Loucy (cell line): ENCODE measurements around the gene LRRC75B.
"Not testable (repeated sequence)": the region's sequence is repeated elsewhere in the genome, so short reads cannot be mapped to it uniquely, and the experiment has no call there.

Source experiments
- H2AFZ ChIP-seq: fragments of 200-600 bp; sonication (generic); 2 replicates; pipeline ENCODE4 v1.6.0; 2016; ENCODE audit warnings: antibody characterized with exemption, mild to moderate bottlenecking, low read length, moderate library complexity
- H3F3A ChIP-seq: fragments of 200-600 bp; 2 replicates; pipeline ENCODE4 v1.6.0; 2016; ENCODE audit warnings: antibody characterized with exemption, low read depth, mild to moderate bottlenecking
- H3K27me3 ChIP-seq: fragments of 200-600 bp; sonication (generic); 2 replicates; pipeline ENCODE4 v1.6.1; 2014; ENCODE audit warnings: low read length, mild to moderate bottlenecking; ENCODE audit not compliant: insufficient read depth, poor library complexity, severe bottlenecking
- H3K36me3 ChIP-seq: fragments of 200-600 bp; sonication (generic); 2 replicates; pipeline ENCODE4 v1.6.1; 2016; ENCODE audit warnings: low read length; ENCODE audit not compliant: insufficient read depth
- H3K4me1 ChIP-seq: fragments of 200-600 bp; sonication (generic); 2 replicates; pipeline ENCODE4 v1.5.1; 2014; ENCODE audit warnings: low read length, mild to moderate bottlenecking; ENCODE audit not compliant: insufficient read depth, poor library complexity, severe bottlenecking
- H3K4me2 ChIP-seq: fragments of 200-600 bp; sonication (generic); 2 replicates; pipeline ENCODE4 v1.6.0; 2014; ENCODE audit warnings: antibody characterized with exemption, low read length, low read depth, mild to moderate bottlenecking; ENCODE audit not compliant: poor library complexity, severe bottlenecking
- H3K4me3 ChIP-seq: fragments of 200-600 bp; sonication (generic); 2 replicates; pipeline ENCODE4 v1.5.1; 2014; ENCODE audit warnings: low read length, mild to moderate bottlenecking, mixed read lengths; ENCODE audit not compliant: poor library complexity, severe bottlenecking
- H3K79me2 ChIP-seq: fragments of 200-600 bp; sonication (generic); 2 replicates; pipeline ENCODE4 v1.6.1; 2014; ENCODE audit warnings: low read length; ENCODE audit not compliant: insufficient read depth
- H3K9ac ChIP-seq: fragments of 200-600 bp; sonication (generic); 2 replicates; pipeline ENCODE4 v1.6.0; 2014; ENCODE audit warnings: mild to moderate bottlenecking, low read depth, low read length, moderate library complexity; ENCODE audit not compliant: poor library complexity, severe bottlenecking
- H3K9me2 ChIP-seq: fragments of 200-600 bp; sonication (generic); replicated peaks from 2 replicates; pipeline ENCODE4 v1.6.1; 2016; ENCODE audit warnings: low read depth, low read length, mixed read lengths
- H3K9me3 ChIP-seq: fragments of 200-600 bp; sonication (generic); 2 replicates; pipeline ENCODE4 v1.6.1; 2014; ENCODE audit warnings: mild to moderate bottlenecking, antibody characterized with exemption, low read length, low read depth; ENCODE audit not compliant: insufficient read depth
- H4K20me1 ChIP-seq: fragments of 200-600 bp; sonication (generic); 2 replicates; pipeline ENCODE4 v1.6.0; 2014; ENCODE audit warnings: antibody characterized with exemption, low read length, mild to moderate bottlenecking; ENCODE audit not compliant: insufficient read depth, poor library complexity, severe bottlenecking
- TF ChIP-seq, protein P1 (sequence below): fragments of 200-600 bp; sonication (generic); conservative IDR thresholded peaks from 2 replicates; pipeline ENCODE4 v1.5.1; 2014; ENCODE audit warnings: mild to moderate bottlenecking, antibody characterized with exemption, low read length

Gene LRRC75B

DNA sequence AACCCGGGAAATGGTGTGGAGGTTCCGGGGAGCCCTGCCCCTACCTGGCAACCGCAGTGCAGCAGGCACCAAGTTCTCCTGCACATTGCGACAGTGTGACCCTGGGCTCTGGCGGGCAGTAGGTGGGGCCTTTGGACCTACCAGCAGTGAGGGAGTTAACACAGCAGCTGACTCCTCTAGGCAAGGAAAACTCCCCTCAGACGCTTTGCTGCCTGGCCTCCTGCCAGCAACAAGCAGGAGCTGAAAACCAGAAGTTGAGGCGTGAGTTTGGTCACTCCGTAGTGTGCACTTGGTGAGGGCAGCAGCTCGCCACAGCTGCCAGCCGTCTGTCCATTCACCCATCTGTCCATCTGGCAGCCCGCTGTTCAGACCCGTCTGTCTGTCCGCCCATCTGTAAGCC, 39.8 kb upstream of the LRRC75B start:
- not testable (repeated sequence) for H2AFZ ChIP-seq, H3K27me3 ChIP-seq, H3F3A ChIP-seq, H3K79me2 ChIP-seq, H3K9me2 ChIP-seq, H3K36me3 ChIP-seq, H3K4me2 ChIP-seq, H3K9me3 ChIP-seq, H4K20me1 ChIP-seq
- Histone ChIP-seq H3K4me1 (peaks cover 16% of the 10 kb centered on the region), H3K4me3 (peak overlapping the region; percentile 40), H3K9ac (peak overlapping the region; percentile 22)

DNA sequence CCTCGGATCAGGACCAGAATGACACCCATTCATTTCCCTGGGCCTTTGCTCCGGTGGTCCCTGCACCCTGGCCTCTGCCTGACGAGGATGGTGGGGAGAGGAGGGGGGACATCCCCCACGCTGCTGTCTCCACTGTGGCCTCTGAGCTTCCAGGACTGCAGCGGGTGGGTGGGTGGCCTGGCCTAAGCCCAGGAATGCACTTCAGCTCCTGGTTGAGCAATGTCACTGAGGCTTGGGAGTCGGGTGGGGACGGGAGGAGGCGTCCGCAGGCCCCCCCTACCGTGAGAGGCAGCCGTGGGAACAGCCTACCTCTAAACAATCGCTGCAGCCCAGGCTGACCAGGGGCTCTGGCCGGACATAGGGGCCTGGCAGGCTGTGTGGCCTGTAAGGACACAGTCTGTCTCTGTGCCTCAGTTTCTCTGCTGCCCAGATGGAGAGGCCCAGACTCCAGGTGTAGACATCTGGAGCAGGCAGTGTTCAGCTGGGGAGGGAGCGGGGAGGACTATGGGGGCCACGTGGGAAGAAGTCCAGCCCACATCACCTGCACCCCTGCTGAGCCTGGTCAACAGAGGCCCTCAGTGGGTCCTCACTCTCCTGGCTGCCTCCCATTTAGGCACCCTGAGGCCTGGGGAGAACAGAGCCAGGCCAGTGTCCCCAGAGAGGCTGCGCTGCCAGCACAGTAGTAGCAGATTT, 38.7 kb upstream of the LRRC75B start:
- H3K9ac ChIP-seq, H4K20me1 ChIP-seq, H3K9me2 ChIP-seq, H3K4me2 ChIP-seq, H2AFZ ChIP-seq, H3K9me3 ChIP-seq, H3K4me3 ChIP-seq, H3K79me2 ChIP-seq, H3K27me3 ChIP-seq, H3F3A ChIP-seq, H3K36me3 ChIP-seq: not testable (repeated sequence)
- H3K4me1 ChIP-seq: peaks cover 16% of the 10 kb centered on the region

DNA sequence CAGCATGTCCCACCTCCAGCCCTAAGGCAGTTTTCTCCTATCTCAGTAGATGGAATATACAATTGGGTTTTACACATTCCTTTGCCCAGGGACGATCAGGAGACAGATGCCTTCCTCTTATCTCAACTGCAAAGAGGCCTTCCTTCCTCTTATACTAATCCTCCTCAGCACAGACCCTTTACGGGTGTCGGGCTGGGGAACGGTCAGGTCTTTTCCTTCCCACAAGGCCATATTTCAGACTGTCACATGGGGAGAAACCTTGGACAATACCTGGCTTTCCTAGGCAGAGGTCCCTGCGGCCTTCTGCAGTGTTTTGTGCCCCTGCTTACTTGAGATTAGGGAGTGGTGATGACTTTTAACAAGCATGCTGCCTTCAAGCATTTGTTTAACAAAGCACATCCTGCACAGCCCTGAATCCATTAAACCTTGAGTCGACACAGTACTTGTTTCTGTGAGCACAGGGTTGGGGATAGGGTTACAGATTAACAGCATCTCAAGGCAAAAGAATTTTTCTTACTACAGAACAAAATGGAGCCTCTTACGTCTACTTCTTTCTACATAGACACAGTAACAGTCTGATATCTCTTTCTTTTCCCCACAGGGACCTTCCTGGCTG, 38.0 kb upstream of the LRRC75B start:
- peaks cover 16% of the 10 kb centered on the region for H3K4me1 ChIP-seq
- not testable (repeated sequence) for H3K9me2 ChIP-seq, H4K20me1 ChIP-seq, H3K4me2 ChIP-seq, H3K4me3 ChIP-seq, H2AFZ ChIP-seq, H3K36me3 ChIP-seq, H3K9ac ChIP-seq, H3K9me3 ChIP-seq, H3F3A ChIP-seq, H3K27me3 ChIP-seq, H3K79me2 ChIP-seq

DNA sequence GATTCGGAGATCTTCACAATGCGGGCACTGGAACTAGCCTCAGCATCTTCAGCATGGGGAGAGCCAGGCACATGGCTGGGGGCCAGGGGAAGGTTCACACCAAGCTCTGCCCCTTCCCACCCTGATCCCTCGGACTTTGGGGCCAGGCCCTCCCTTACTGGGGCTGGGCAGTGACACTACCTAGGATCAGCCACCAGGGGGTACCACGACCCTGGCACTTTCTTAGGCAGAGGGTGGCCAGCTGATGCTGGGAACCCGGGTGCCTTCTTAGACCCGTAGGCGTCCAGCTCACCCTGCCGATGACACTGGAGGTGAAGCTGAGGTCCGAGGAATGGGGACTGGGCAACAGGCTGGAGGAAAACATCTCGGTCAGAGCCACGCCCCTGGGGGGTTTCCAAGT, 36.2 kb upstream of the LRRC75B start:
- not testable (repeated sequence) for H3K79me2 ChIP-seq, H3K9me3 ChIP-seq, H3K4me3 ChIP-seq, H3K9ac ChIP-seq, H4K20me1 ChIP-seq, H3F3A ChIP-seq, H3K9me2 ChIP-seq, H2AFZ ChIP-seq, H3K27me3 ChIP-seq, H3K36me3 ChIP-seq, H3K4me2 ChIP-seq
- TF ChIP-seq, protein P1, sequence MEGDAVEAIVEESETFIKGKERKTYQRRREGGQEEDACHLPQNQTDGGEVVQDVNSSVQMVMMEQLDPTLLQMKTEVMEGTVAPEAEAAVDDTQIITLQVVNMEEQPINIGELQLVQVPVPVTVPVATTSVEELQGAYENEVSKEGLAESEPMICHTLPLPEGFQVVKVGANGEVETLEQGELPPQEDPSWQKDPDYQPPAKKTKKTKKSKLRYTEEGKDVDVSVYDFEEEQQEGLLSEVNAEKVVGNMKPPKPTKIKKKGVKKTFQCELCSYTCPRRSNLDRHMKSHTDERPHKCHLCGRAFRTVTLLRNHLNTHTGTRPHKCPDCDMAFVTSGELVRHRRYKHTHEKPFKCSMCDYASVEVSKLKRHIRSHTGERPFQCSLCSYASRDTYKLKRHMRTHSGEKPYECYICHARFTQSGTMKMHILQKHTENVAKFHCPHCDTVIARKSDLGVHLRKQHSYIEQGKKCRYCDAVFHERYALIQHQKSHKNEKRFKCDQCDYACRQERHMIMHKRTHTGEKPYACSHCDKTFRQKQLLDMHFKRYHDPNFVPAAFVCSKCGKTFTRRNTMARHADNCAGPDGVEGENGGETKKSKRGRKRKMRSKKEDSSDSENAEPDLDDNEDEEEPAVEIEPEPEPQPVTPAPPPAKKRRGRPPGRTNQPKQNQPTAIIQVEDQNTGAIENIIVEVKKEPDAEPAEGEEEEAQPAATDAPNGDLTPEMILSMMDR: peak; percentile 37
- H3K4me1 ChIP-seq: peaks cover 10% of the 10 kb centered on the region

DNA sequence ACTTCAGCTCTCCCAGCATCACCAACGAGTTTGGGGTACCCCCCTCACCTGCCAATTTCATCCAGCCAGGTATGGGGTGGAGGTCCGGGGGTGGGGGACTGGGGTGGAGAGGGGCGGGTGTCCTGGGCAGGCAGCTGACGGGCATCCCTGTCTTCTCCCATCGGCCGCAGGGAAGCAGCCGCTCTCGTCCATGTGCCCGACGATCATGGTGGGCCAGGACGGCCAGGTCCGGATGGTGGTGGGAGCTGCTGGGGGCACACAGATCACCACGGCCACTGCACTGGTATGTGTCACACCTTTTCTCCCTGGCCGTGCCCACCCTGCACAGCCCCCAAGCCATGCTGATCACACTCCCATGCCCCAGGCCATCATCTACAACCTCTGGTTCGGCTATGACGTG, 35.0 kb upstream of the LRRC75B start:
- not testable (repeated sequence) for H2AFZ ChIP-seq

DNA sequence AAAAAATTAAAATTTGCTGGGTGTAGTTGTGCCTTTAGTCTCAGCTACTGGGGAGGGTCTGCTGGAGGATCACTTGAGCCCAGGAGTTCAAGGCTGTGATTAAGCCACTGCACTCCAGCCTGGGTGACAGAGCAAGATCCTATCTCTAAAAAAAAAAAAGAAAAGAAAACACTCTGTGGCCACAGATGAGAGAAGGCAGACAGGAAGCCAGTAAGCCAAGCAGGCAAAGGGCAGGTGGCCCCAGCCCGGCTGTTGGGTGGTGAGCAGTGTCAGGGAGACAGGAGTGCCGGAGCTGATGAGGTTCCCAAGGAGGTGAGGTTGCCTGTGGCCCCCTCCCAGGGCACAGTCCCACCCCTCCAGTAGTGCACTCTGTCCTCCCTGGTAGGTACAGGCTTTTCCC, 29.7 kb upstream of the LRRC75B start:
- not testable (repeated sequence) for H3K4me1 ChIP-seq, H3K9me2 ChIP-seq, H2AFZ ChIP-seq, H4K20me1 ChIP-seq, H3K9ac ChIP-seq, H3K79me2 ChIP-seq, H3K9me3 ChIP-seq, H3F3A ChIP-seq, H3K36me3 ChIP-seq, H3K27me3 ChIP-seq
- peak overlapping the region; percentile 60 for H3K4me2 ChIP-seq
- peak overlapping the region; percentile 43 for H3K4me3 ChIP-seq

More for the DNA sequence above, 35.0 kb upstream of the LRRC75B start:
- not testable (repeated sequence) for H3K27me3 ChIP-seq, H4K20me1 ChIP-seq, H3K36me3 ChIP-seq, H3K9ac ChIP-seq, H3K4me1 ChIP-seq, H3K4me2 ChIP-seq, H3F3A ChIP-seq, H3K9me2 ChIP-seq, H3K4me3 ChIP-seq, H3K9me3 ChIP-seq, H3K79me2 ChIP-seq

DNA sequence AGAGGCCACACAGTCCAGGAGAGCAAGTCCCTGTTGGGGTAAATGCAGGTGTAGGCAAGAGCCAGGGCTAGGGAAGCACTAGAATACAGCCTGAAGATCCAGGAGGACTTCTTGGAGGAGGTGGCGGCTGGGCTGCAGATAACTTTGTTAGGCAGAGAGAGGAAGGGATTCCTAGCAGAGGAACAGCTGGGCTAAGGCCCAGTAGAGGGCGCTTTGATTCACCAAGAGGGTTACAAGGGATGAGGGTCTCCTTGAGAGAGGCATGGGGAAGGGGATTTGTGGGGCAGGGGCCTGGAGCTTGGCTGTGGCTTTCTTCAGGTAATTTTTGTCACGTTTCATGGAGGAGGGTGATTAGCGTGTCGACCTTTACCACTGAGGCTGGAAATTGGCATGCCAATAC, 28.4 kb upstream of the LRRC75B start:
- H3K4me1 ChIP-seq, H3K4me2 ChIP-seq, H3K27me3 ChIP-seq, H3K36me3 ChIP-seq, H3K4me3 ChIP-seq, H4K20me1 ChIP-seq, H3K9me3 ChIP-seq, H3F3A ChIP-seq, H3K9me2 ChIP-seq, H3K79me2 ChIP-seq, H2AFZ ChIP-seq, H3K9ac ChIP-seq: not testable (repeated sequence)
